Keratinocyte (primary cell): Measurements from ENCODE around the gene MEG3.

Experiments
- EZH2 ChIP-seq: IDR thresholded peaks from one replicate; pipeline ENCODE4 v1.6.1; 2012; ENCODE audit warnings: inconsistent platforms, mild to moderate bottlenecking, low read length, moderate library complexity
- TF ChIP-seq, protein P1 (sequence below), 3 experiments: IDR thresholded peaks in 1 of 3; conservative IDR thresholded peaks in 1 of 3; optimal IDR thresholded peaks in 1 of 3; 2 replicates in 2 of 3; 3 replicates in 1 of 3; pipeline versions ENCODE3 to v1.5.1; 2011; ENCODE audit warnings: low read length in 3 of 3, mild to moderate bottlenecking in 3 of 3, moderate library complexity in 2 of 3, control low read depth in 1 of 3, inconsistent platforms in 1 of 3; ENCODE audit not compliant: insufficient read depth in 2 of 3; ENCODE audit errors: extremely low read depth in 1 of 3

DNA sequence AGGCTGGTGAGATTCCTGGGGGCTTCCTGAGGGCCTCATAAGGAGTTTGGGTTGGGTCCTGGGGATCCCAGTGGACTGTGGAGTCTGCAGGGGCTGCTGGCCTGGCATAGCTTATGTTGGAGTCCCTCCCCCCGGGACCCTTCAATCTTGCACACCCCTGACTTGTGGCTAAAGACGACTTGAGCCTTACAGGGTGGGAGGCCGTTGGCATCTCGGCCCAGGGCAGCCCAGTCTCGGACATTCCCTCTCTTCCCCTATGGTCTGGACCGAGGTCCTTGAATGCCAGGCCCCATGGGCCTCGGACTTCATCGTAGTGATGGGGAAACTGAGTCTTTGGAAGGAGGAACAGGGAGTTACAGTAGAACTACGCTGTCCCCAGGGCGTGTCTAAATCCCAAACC is 65.1 kb downstream of the MEG3 start:
- TF ChIP-seq, protein P1, sequence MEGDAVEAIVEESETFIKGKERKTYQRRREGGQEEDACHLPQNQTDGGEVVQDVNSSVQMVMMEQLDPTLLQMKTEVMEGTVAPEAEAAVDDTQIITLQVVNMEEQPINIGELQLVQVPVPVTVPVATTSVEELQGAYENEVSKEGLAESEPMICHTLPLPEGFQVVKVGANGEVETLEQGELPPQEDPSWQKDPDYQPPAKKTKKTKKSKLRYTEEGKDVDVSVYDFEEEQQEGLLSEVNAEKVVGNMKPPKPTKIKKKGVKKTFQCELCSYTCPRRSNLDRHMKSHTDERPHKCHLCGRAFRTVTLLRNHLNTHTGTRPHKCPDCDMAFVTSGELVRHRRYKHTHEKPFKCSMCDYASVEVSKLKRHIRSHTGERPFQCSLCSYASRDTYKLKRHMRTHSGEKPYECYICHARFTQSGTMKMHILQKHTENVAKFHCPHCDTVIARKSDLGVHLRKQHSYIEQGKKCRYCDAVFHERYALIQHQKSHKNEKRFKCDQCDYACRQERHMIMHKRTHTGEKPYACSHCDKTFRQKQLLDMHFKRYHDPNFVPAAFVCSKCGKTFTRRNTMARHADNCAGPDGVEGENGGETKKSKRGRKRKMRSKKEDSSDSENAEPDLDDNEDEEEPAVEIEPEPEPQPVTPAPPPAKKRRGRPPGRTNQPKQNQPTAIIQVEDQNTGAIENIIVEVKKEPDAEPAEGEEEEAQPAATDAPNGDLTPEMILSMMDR (optimal IDR thresholded peaks at IDR 0.05 in 1 of 3, IDR thresholded peaks at IDR 0.05 in 1 of 3, conservative IDR thresholded peaks at IDR 0.05 in 1 of 3; ENCODE audit: extremely low read depth in 1 of 3, insufficient read depth in 2 of 3, low read length in 3 of 3): no peak
- no peak for TF ChIP-seq EZH2
